IMR-90 (cell line): ENCODE data around the gene GSTO1. TPM values are rescaled to one million over a fixed set of nuclear protein-coding genes. Genes with fewer than 3 reads are reported as not detected.

Source experiments
- ATAC-seq: fragments of 200-7000 bp; cut with Tn5 transposase; 2 replicates; pipeline ENCODE4 v1.9.1; 2020; ENCODE audit warnings: low read depth, mild to moderate bottlenecking, moderate library complexity
- BruUV-seq: library from RNA; stranded (reverse); fragments of 400-500 nt; replicated peaks from 2 replicates; lab custom pipeline; 2021; lab: Mats Ljungman, UMichigan
- CTCF ChIA-PET: fragments of 300-600 bp; formaldehyde crosslinking; extraction: SDS; loops from one replicate; lab custom pipeline; 2021; ENCODE audit warnings: antibody characterized with exemption; lab: Yijun Ruan, JAX
- POLR2A ChIA-PET: fragments of 300-600 bp; sonication (Branson Sonifier 250); formaldehyde crosslinking; loops from one replicate; lab custom pipeline; 2022; ENCODE audit warnings: antibody characterized with exemption; ENCODE audit not compliant: unreplicated experiment; lab: Charles Lee
- DNase-seq: peaks from one replicate; pipeline ENCODE4 v3.0.0; 2013
- H2AFZ ChIP-seq: replicated peaks from 2 replicates; pipeline ENCODE3; 2013; ENCODE audit warnings: low read length, mild to moderate bottlenecking; ENCODE audit not compliant: poor library complexity
- H2AK5ac ChIP-seq: 2 replicates; pipeline ENCODE4 v1.6.1; 2013; ENCODE audit warnings: low read depth, low read length, inconsistent platforms
- H2AK9ac ChIP-seq: replicated peaks from 2 replicates; pipeline ENCODE3; 2013; ENCODE audit warnings: mild to moderate bottlenecking, low read depth, low read length, moderate library complexity; ENCODE audit not compliant: poor library complexity
- H2BK120ac ChIP-seq: 2 replicates; pipeline ENCODE4 v1.6.1; 2013; ENCODE audit warnings: low read depth, low read length, inconsistent platforms
- H2BK15ac ChIP-seq: 3 replicates; pipeline ENCODE4 v1.6.1; 2013; ENCODE audit warnings: low read depth, low read length, inconsistent platforms
- H2BK20ac ChIP-seq: 2 replicates; pipeline ENCODE4 v1.6.1; 2013; ENCODE audit warnings: low read depth, mild to moderate bottlenecking, inconsistent platforms, low read length, moderate library complexity
- H2BK5ac ChIP-seq: 2 replicates; pipeline ENCODE4 v1.6.1; 2013; ENCODE audit warnings: mild to moderate bottlenecking, low read depth, low read length, inconsistent platforms; ENCODE audit not compliant: poor library complexity, severe bottlenecking
- H3K14ac ChIP-seq: replicated peaks from 2 replicates; pipeline ENCODE4 v1.6.1; 2013; ENCODE audit warnings: low read depth, low read length, inconsistent platforms
- H3K18ac ChIP-seq: 2 replicates; pipeline ENCODE4 v1.6.1; 2013; ENCODE audit warnings: low read depth, low read length, control low read depth
- H3K23ac ChIP-seq: 2 replicates; pipeline ENCODE4 v1.6.1; 2013; ENCODE audit warnings: low read depth, low read length, inconsistent platforms
- H3K27ac ChIP-seq: 2 replicates; pipeline ENCODE4 v1.5.1; 2013; ENCODE audit warnings: mild to moderate bottlenecking, control low read depth, low read length; ENCODE audit not compliant: insufficient read depth
- H3K27me3 ChIP-seq: 2 replicates; pipeline ENCODE4 v1.6.1; 2013; ENCODE audit warnings: low read length; ENCODE audit not compliant: control insufficient read depth, insufficient read depth
- H3K36me3 ChIP-seq: 2 replicates; pipeline ENCODE4 v1.6.1; 2013; ENCODE audit warnings: low read length, mixed read lengths; ENCODE audit not compliant: control insufficient read depth, insufficient read depth
- H3K4ac ChIP-seq: 2 replicates; pipeline ENCODE4 v1.6.1; 2013; ENCODE audit warnings: low read depth, low read length, inconsistent platforms
- H3K4me1 ChIP-seq: 2 replicates; pipeline ENCODE4 v1.6.1; 2013; ENCODE audit warnings: low read length, mixed read lengths; ENCODE audit not compliant: control insufficient read depth, insufficient read depth
- H3K4me2 ChIP-seq: 2 replicates; pipeline ENCODE4 v1.6.1; 2013; ENCODE audit warnings: low read depth, mild to moderate bottlenecking, control low read depth, low read length, moderate library complexity
- H3K4me3 ChIP-seq: 2 replicates; pipeline ENCODE4 v1.5.1; 2013; ENCODE audit warnings: low read depth, mild to moderate bottlenecking, control low read depth, low read length, moderate library complexity; ENCODE audit not compliant: insufficient read depth
- H3K56ac ChIP-seq: 2 replicates; pipeline ENCODE4 v1.6.1; 2013; ENCODE audit warnings: low read length, inconsistent platforms; ENCODE audit not compliant: insufficient read depth; ENCODE audit errors: extremely low read depth
- H3K79me1 ChIP-seq, 2 experiments: 2 replicates each; pipeline ENCODE4 v1.6.1; 2013; ENCODE audit warnings: low read length in 2 of 2, inconsistent platforms in 1 of 2, low read depth in 1 of 2
- H3K9ac ChIP-seq: 2 replicates; pipeline ENCODE4 v1.6.1; 2013; ENCODE audit warnings: low read depth, low read length, control low read depth
- H3K9me1 ChIP-seq: 2 replicates; pipeline ENCODE4 v1.6.1; 2013; ENCODE audit warnings: low read length, inconsistent platforms; ENCODE audit not compliant: insufficient read depth
- H3K9me3 ChIP-seq: 2 replicates; pipeline ENCODE4 v1.6.1; 2013; ENCODE audit warnings: low read length; ENCODE audit not compliant: control insufficient read depth, insufficient read depth
- H4K20me1 ChIP-seq: 2 replicates; pipeline ENCODE4 v1.6.1; 2013; ENCODE audit warnings: low read length, inconsistent platforms; ENCODE audit not compliant: insufficient read depth
- H4K5ac ChIP-seq: 2 replicates; pipeline ENCODE4 v1.6.1; 2013; ENCODE audit warnings: mild to moderate bottlenecking, low read depth, low read length, control low read depth
- H4K8ac ChIP-seq, 2 experiments: 2 replicates each; pipeline ENCODE4 v1.6.1; 2013; ENCODE audit warnings: low read depth in 2 of 2, low read length in 2 of 2, control low read depth in 1 of 2, inconsistent platforms in 1 of 2
- H4K91ac ChIP-seq: 2 replicates; pipeline ENCODE4 v1.6.1; 2013; ENCODE audit warnings: low read depth, low read length, inconsistent platforms; ENCODE audit not compliant: insufficient read depth
- POLR2A ChIP-seq: IDR thresholded peaks from 2 replicates; pipeline ENCODE4 v1.6.1; 2012; ENCODE audit warnings: mild to moderate bottlenecking, low read depth, low read length
- RFX5 ChIP-seq: IDR thresholded peaks from 2 replicates; pipeline ENCODE4 v1.8.0; 2012; ENCODE audit warnings: low read depth, mild to moderate bottlenecking, low read length, moderate library complexity
- WGBS, 2 experiments: methylation state at CpG; one replicate each; pipeline versions ENCODE4 v1.1.5 to v1.1.7; 2013; ENCODE audit warnings: missing lambda C conversion rate in 2 of 2; ENCODE audit not compliant: insufficient read length in 1 of 2; ENCODE audit errors: extremely low coverage in 2 of 2; 5-methylcytosine and 5-hydroxymethylcytosine counted together
- dilution Hi-C: fragments of 300-500 bp; cut with HindIII; formaldehyde crosslinking; loops from one replicate; pipeline ENCODE4 v1.14.3; 2018; ENCODE audit warnings: low sequenced_read_pairs; ENCODE audit not compliant: unreplicated experiment
- in situ Hi-C: fragments of 300-500 bp; cut with MboI; formaldehyde crosslinking; loops from 3 replicates; pipeline ENCODE4 v1.14.3; 2019; ENCODE audit warnings: low sequenced_read_pairs, inconsistent platforms, mixed read lengths
- intact Hi-C: fragments of 100-400 bp; cut with micrococcal nuclease; formaldehyde crosslinking; loops from 2 replicates; pipeline ENCODE4 v1.10.0; 2022
- polyA plus RNA-seq, 3 experiments: library from polyadenylated mRNA; depleted of rRNA; stranded (reverse); fragments of >200 nt; gene quantifications; 2 replicates each; pipeline ENCODE4 v1.2.3, GENCODE V29; 2012; ENCODE audit warnings: low replicate concordance in 1 of 3
- total RNA-seq: library from RNA; depleted of rRNA; stranded (reverse); fragments of >200 nt; gene quantifications from 2 replicates; pipeline ENCODE4 v1.2.3, GENCODE V29; 2012

Gene GSTO1
- total and polyA plus RNA-seq, 2 of the 4 experiments (the other 2 are of a cell fraction) = 186 to 258 TPM

DNA sequence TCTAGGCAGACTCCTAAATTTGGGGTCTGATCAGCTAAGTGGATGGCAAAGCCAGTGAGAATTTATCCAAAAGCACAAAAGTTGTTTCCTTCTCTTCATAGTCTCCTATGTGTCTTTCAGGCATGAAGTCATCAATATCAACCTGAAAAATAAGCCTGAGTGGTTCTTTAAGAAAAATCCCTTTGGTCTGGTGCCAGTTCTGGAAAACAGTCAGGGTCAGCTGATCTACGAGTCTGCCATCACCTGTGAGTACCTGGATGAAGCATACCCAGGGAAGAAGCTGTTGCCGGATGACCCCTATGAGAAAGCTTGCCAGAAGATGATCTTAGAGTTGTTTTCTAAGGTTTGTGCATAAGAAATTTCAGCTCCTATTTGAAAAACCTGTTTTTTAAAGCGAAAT, 4.8 kb downstream of the GSTO1 start:
- no peak overlapping the region for H2BK120ac ChIP-seq
- no TSS peak for BruUV-seq
- H3K9me1 ChIP-seq = peaks cover 14% of the 10 kb centered on the region; the same call in 1 of the 2 replicates
- dilution Hi-C loops = no loop called here
- H2BK5ac ChIP-seq = peak overlapping the region; percentile 70
- H3K27ac ChIP-seq = no peak overlapping the region
- H3K36me3 ChIP-seq = peaks cover 35% of the 10 kb centered on the region
- H3K4ac ChIP-seq = no peak overlapping the region
- H3K27me3 ChIP-seq = no peaks in the 10 kb centered on the region
- WGBS, 2 experiments = no CpG with 5 or more reads among the region's 3 CpGs
- no peak overlapping the region for H3K9ac ChIP-seq
- no peak overlapping the region for H2BK15ac ChIP-seq
- no peak for TF ChIP-seq RFX5
- 0 out of 2 replicates have a peak, but pooled peaks have one; percentile 24 for TF ChIP-seq POLR2A
- no peak overlapping the region for H3K4me3 ChIP-seq
- in situ Hi-C loops = no loop called here
- H3K9me3 ChIP-seq = no peaks in the 10 kb centered on the region
- H3K18ac ChIP-seq = no peak overlapping the region
- H4K8ac ChIP-seq = no peak overlapping the region
- intact Hi-C loops = loop anchor here (1.0 kb wide), 1 partner anchor 29 kb away; no protein-coding TSS in a partner anchor
- H2BK20ac ChIP-seq = no peak overlapping the region
- H3K79me1 ChIP-seq = peaks cover 21 to 47% of the 10 kb centered on the region in 2 experiments
- ATAC-seq (no peak), DNase-seq (no peak)
- no peak overlapping the region for H4K5ac ChIP-seq
- H3K4me1 ChIP-seq = peaks cover 9% of the 10 kb centered on the region
- no peak overlapping the region for H3K56ac ChIP-seq
- peaks cover 43% of the 10 kb centered on the region; the same call in 1 of the 2 replicates for H4K20me1 ChIP-seq
- CTCF ChIA-PET = no interaction called here
- H4K91ac ChIP-seq = no peak overlapping the region
- no peak overlapping the region for H2AK9ac ChIP-seq
- no peak overlapping the region for H2AFZ ChIP-seq
- no peak overlapping the region for H2AK5ac ChIP-seq
- no peak overlapping the region for H3K14ac ChIP-seq
- POLR2A ChIA-PET = no interaction called here
- peak overlapping the region; percentile 50; the same call in 1 of the 2 replicates for H3K23ac ChIP-seq
- no peak overlapping the region for H3K4me2 ChIP-seq
